K562 (cell line): Measurements from ENCODE around the gene LYPD4. TPM values are rescaled to one million over a fixed set of nuclear protein-coding genes. Genes with fewer than 3 reads are reported as not detected.

Source experiments
- ATAC-seq: fragments of 200-7000 bp; cut with Tn5 transposase; 3 replicates; pipeline ENCODE4 v1.9.1; 2020; ENCODE audit warnings: moderate library complexity
- BruUV-seq: library from RNA; stranded (reverse); fragments of 400-500 nt; replicated peaks from 2 replicates; lab custom pipeline; 2021; lab: Mats Ljungman, UMichigan
- CTCF ChIA-PET: fragments of 300-600 bp; formaldehyde crosslinking; extraction: SDS; loops from one replicate; lab custom pipeline; 2021; ENCODE audit warnings: low intra/inter-chr PET ratio; lab: Yijun Ruan, JAX
- POLR2A ChIA-PET: fragments of 300-600, 350-650 bp; sonication (Branson Sonifier 250); formaldehyde crosslinking; extraction: SDS; loops from one replicate; lab custom pipeline; 2021; ENCODE audit warnings: antibody characterized with exemption, inconsistent platforms; lab: Yijun Ruan, JAX
- DNase-seq, 4 experiments: peaks; one replicate each; pipeline versions ENCODE4 v3.0.0 to v3.0.0-alpha.2; 2011 to 2018; ENCODE audit warnings: low spot score in 3 of 4, mixed read lengths in 3 of 4; ENCODE audit errors: extremely low read depth in 1 of 4
- FAIRE-seq: peaks from 2 replicates; lab custom pipeline; 2011; peaks lifted over from hg19 to GRCh38; lab: Jason Lieb, UNC
- H2AFZ ChIP-seq: 2 replicates; pipeline ENCODE4 v1.6.0; 2011; ENCODE audit warnings: low read depth, low read length, control low read depth, inconsistent platforms
- H3K27ac ChIP-seq: fragments of 200-600 bp; 3 replicates; pipeline ENCODE4 v1.8.0; 2011; ENCODE audit warnings: low read depth, mild to moderate bottlenecking, control low read depth, inconsistent platforms, low read length, moderate library complexity, mixed read lengths; ENCODE audit errors: extremely low read depth
- H3K27me3 ChIP-seq, 2 experiments: fragments of 300-600 bp in 1 of 2; 2 replicates in 1 of 2; 3 replicates in 1 of 2; pipeline versions ENCODE4 v1.6.0 to v1.8.0; 2011; ENCODE audit warnings: inconsistent platforms in 2 of 2, low read length in 2 of 2, mild to moderate bottlenecking in 1 of 2, mixed read lengths in 1 of 2, moderate library complexity in 1 of 2; ENCODE audit not compliant: control insufficient read depth in 2 of 2, insufficient read depth in 2 of 2
- H3K36me3 ChIP-seq: fragments of 300-600 bp; 3 replicates; pipeline ENCODE4 v1.8.0; 2011; ENCODE audit warnings: mild to moderate bottlenecking, low read length, inconsistent platforms; ENCODE audit not compliant: control insufficient read depth, insufficient read depth
- H3K4me1 ChIP-seq, 2 experiments: fragments of 200-600 bp in 1 of 2; replicated peaks in 1 of 2; 2 replicates in 1 of 2; 3 replicates in 1 of 2; pipeline versions ENCODE4 v1.5.1 to v1.8.0; 2011; ENCODE audit warnings: inconsistent platforms in 2 of 2, low read length in 2 of 2, mild to moderate bottlenecking in 1 of 2, mixed read lengths in 1 of 2, moderate library complexity in 1 of 2; ENCODE audit not compliant: control insufficient read depth in 2 of 2, insufficient read depth in 2 of 2
- H3K4me2 ChIP-seq: 2 replicates; pipeline ENCODE4 v1.6.1; 2011; ENCODE audit warnings: low read length, control low read depth, inconsistent platforms, mixed read lengths; ENCODE audit not compliant: insufficient read depth
- H3K4me3 ChIP-seq: fragments of 200-600 bp; sonication (generic), shearing (Covaris generic); 2 replicates; pipeline ENCODE4 v1.5.1; 2016; ENCODE audit warnings: control low read depth, inconsistent platforms
- H3K79me2 ChIP-seq: fragments of 200-600 bp; 3 replicates; pipeline ENCODE4 v1.8.0; 2011; ENCODE audit warnings: low read length, inconsistent platforms; ENCODE audit not compliant: control insufficient read depth, insufficient read depth
- H3K9ac ChIP-seq, 2 experiments: 2 replicates each; pipeline versions ENCODE4 v1.6.0 to v1.6.1; 2011; ENCODE audit warnings: low read depth in 2 of 2, low read length in 2 of 2, control low read depth in 1 of 2, inconsistent platforms in 1 of 2, mild to moderate bottlenecking in 1 of 2, mixed read lengths in 1 of 2; ENCODE audit not compliant: insufficient read depth in 1 of 2
- H3K9me1 ChIP-seq: one replicate; pipeline ENCODE4 v1.6.0; 2011; ENCODE audit warnings: inconsistent platforms, mild to moderate bottlenecking, low read length, moderate library complexity; ENCODE audit not compliant: control insufficient read depth, insufficient read depth
- H3K9me3 ChIP-seq: replicated peaks from 2 replicates; pipeline ENCODE4 v1.5.1; 2011; ENCODE audit warnings: low read depth, low read length, inconsistent platforms; ENCODE audit not compliant: control insufficient read depth, insufficient read depth
- H4K20me1 ChIP-seq: replicated peaks from 2 replicates; pipeline ENCODE4 v1.6.1; 2011; ENCODE audit warnings: low read length, inconsistent platforms, mixed read lengths; ENCODE audit not compliant: control insufficient read depth, insufficient read depth
- CREM ChIP-seq: IDR thresholded peaks from 2 replicates; pipeline ENCODE4 v1.6.1; 2014; ENCODE audit warnings: antibody characterized with exemption, low read depth
- EWSR1 ChIP-seq: fragments of 450-650 bp; IDR thresholded peaks from 2 replicates; pipeline ENCODE4 v1.6.1; 2018; ENCODE audit warnings: borderline replicate concordance, mild to moderate bottlenecking, low read depth, moderate library complexity; ENCODE audit not compliant: partially characterized antibody
- POLR2G ChIP-seq: fragments of 200-400 bp; formaldehyde crosslinking; IDR thresholded peaks from 2 replicates; pipeline ENCODE4 v1.6.1; 2017; ENCODE audit warnings: low read depth, mild to moderate bottlenecking, antibody characterized with exemption, low read length, moderate library complexity
- RBFOX2 ChIP-seq: fragments of 200-400 bp; formaldehyde crosslinking; IDR thresholded peaks from 2 replicates; pipeline ENCODE4 v1.6.1; 2017; ENCODE audit warnings: low read depth, mild to moderate bottlenecking, low read length, moderate library complexity
- SUPT5H ChIP-seq: fragments of 450-650 bp; IDR thresholded peaks from 2 replicates; pipeline ENCODE4 v1.6.1; 2016
- WGBS: fragments of 100-300 bp; shearing (Covaris generic); methylation state at CpG from one replicate; pipeline ENCODE4 v1.1.6; 2016; ENCODE audit warnings: low coverage, mixed read lengths; ENCODE audit not compliant: insufficient coverage; ENCODE audit errors: missing lambda C conversion rate; 5-methylcytosine and 5-hydroxymethylcytosine counted together
- in situ Hi-C: fragments of 300-500 bp; cut with MboI; formaldehyde crosslinking; loops from 4 replicates; pipeline ENCODE4 v1.15.0; 2018; ENCODE audit warnings: inconsistent platforms, mixed read lengths
- intact Hi-C: fragments of 100-400 bp; cut with micrococcal nuclease; formaldehyde crosslinking; loops from 2 replicates; pipeline ENCODE4 v1.14.2; 2022
- polyA plus RNA-seq, 8 experiments: library from polyadenylated mRNA; depleted of rRNA in 4 of 8; stranded (reverse) in 5 of 8; unstranded in 3 of 8; fragments of >200 nt; fragmentation: Nextera tagmentation in 2 of 8; fragmentation: Illumina TruSeq in 1 of 8; extraction: Ambion mirVana in 2 of 8; extraction: Trizol in 1 of 8; gene quantifications; 2 replicates each; pipeline versions ENCODE4 v1.2.1 to v1.2.3, GENCODE V29; 2011 to 2014; ENCODE audit warnings: inconsistent platforms in 1 of 8, missing spikeins in 1 of 8
- total RNA-seq, 7 experiments: library from RNA; depleted of rRNA in 6 of 7; stranded (reverse); fragments of >200 nt in 6 of 7; fragmentation: Illumina TruSeq in 2 of 7; extraction: Trizol in 2 of 7; gene quantifications; 2 replicates each; pipeline versions ENCODE4 v1.2.1 to v1.2.3, GENCODE V29; 2011 to 2021; ENCODE audit warnings: low replicate concordance in 1 of 7
- TF ChIP-seq, protein P1 (sequence below): sonication (generic); formaldehyde crosslinking; IDR thresholded peaks from 2 replicates; pipeline ENCODE4 v1.8.1; 2023; ENCODE audit warnings: mild to moderate bottlenecking, missing genetic modification reagents

Gene LYPD4
- total and polyA plus RNA-seq, 9 of the 15 experiments (the other 6 are each of a cell fraction or from before 2014, with no cell fraction given) = 0.11 TPM; not detected in 8

DNA sequence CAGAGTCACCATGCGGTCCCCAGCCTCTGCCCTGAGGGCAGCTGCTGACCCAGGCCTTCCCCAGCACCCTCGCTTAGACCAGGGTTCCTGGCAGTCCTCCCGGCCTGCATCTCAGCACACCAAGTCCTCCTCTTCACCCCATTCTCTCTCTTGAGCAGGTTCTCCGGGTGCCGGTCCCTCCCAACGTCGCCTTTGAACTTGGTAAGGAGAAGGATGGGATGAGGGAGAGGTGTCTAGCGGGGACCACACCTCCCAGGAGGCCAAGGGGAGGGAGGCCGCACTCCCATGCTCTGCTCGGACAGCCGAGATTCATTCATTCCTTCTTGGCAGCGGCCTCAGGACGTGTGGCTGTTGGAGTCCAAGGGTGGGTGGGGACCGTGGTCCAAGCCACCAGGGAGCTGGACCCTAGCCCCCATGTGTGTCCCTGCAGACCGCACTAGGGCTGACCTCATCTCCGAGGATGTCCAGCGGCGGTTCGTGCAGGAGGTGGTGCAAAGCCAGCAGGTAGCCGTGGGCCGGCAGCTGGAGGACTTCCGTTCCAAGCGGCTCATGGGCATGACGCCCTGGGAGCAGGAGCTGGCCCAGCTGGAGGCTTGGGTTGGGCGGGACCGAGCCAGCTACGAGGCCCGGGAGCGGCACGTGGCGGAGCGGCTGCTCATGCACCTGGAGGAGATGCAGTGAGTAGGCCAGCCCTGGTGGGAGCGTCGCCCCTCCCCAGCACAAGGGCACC lies 47.9 kb upstream of the LYPD4 start:
- H3K9me3 ChIP-seq = no peaks in the 10 kb centered on the region

More for the DNA sequence above, 47.9 kb upstream of the LYPD4 start:
- H3K36me3 ChIP-seq = peaks cover 75% of the 10 kb centered on the region; the same call in 2 of the 3 replicates
- H3K79me2 ChIP-seq = peaks cover 2% of the 10 kb centered on the region; the same call in 1 of the 3 replicates
- no peak overlapping the region for H3K27ac ChIP-seq
- peak overlapping the region in 1 of 2 experiments; percentile 53; a peak in 2 of 4 replicates for H3K9ac ChIP-seq
- ATAC-seq = no peak; the same call in 2 of the 3 replicates
- H3K4me1 ChIP-seq = peaks cover 0 to 25% of the 10 kb centered on the region in 2 experiments; a peak in 2 of 5 replicates
- no peak for DNase-seq
- no peak for FAIRE-seq
- WGBS = 91% methylated on average over 27 of the region's 34 CpGs
- H3K27me3 ChIP-seq = no peaks in the 10 kb centered on the region
- POLR2A ChIA-PET = interaction anchor here (0.7 to 2.5 kb wide), 3 partner anchors 9 to 13 kb away, joined by 3 to 11 read pairs (median 3); no protein-coding TSS in a partner anchor
- in situ Hi-C loops (no loop called here), intact Hi-C loops (no loop called here)
- H3K9me1 ChIP-seq = no peaks in the 10 kb centered on the region
- 0 out of 2 replicates have a peak, but pooled peaks cover 4% of the 10 kb centered on the region for H4K20me1 ChIP-seq
- TF ChIP-seq SUPT5H = 0 out of 2 replicates have a peak, but pooled peaks have one; percentile 17
- no peak for TF ChIP-seq CREM
- peak; percentile 55; the same call in 1 of the 2 replicates for TF ChIP-seq RBFOX2
- TF ChIP-seq, protein P1, sequence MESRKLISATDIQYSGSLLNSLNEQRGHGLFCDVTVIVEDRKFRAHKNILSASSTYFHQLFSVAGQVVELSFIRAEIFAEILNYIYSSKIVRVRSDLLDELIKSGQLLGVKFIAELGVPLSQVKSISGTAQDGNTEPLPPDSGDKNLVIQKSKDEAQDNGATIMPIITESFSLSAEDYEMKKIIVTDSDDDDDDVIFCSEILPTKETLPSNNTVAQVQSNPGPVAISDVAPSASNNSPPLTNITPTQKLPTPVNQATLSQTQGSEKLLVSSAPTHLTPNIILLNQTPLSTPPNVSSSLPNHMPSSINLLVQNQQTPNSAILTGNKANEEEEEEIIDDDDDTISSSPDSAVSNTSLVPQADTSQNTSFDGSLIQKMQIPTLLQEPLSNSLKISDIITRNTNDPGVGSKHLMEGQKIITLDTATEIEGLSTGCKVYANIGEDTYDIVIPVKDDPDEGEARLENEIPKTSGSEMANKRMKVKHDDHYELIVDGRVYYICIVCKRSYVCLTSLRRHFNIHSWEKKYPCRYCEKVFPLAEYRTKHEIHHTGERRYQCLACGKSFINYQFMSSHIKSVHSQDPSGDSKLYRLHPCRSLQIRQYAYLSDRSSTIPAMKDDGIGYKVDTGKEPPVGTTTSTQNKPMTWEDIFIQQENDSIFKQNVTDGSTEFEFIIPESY (CRISPR knock-in tag) = peak; percentile 49; the same call in 1 of the 2 replicates
- peak; percentile 74 for TF ChIP-seq POLR2G
- no peak for TF ChIP-seq EWSR1
- H3K4me2 ChIP-seq = no peak overlapping the region
- H3K4me3 ChIP-seq = no peak overlapping the region
- no TSS peak for BruUV-seq
- CTCF ChIA-PET = no interaction called here
- H2AFZ ChIP-seq = no peak overlapping the region
